RKO (cell line): ENCODE results near the gene MCOLN1.

ENCODE experiments used
- DNase-seq: peaks from one replicate; pipeline ENCODE4 v3.0.0-alpha.2; 2016; ENCODE audit warnings: low spot score

Gene MCOLN1

GRCh38 chr19:7544626-7545025 lies 22.2 kb downstream of the MCOLN1 start:
- no peak for DNase-seq

- DNase-seq: no peak
Measured at GRCh38 chr19:7545300-7545699, 22.9 kb downstream of the MCOLN1 start.

GRCh38 chr19:7545904-7546303 lies 23.5 kb downstream of the MCOLN1 start:
- no peak for DNase-seq

- no peak for DNase-seq
Measured at GRCh38 chr19:7547159-7547558, 24.7 kb downstream of the MCOLN1 start.

- no peak for DNase-seq
Measured at GRCh38 chr19:7549429-7550148, 27.2 kb downstream of the MCOLN1 start.

GRCh38 chr19:7550169-7550770 lies 27.8 kb downstream of the MCOLN1 start:
- no peak for DNase-seq

- DNase-seq: peak; percentile 50
Measured at GRCh38 chr19:7550987-7551761, 28.8 kb downstream of the MCOLN1 start.

GRCh38 chr19:7552781-7553180 lies 30.4 kb downstream of the MCOLN1 start:
- DNase-seq: no peak

- DNase-seq: no peak
Measured at GRCh38 chr19:7554565-7554964, 32.1 kb downstream of the MCOLN1 start.

- no peak for DNase-seq
Measured at GRCh38 chr19:7554990-7555864, 32.8 kb downstream of the MCOLN1 start.

- DNase-seq: no peak
Measured at GRCh38 chr19:7556696-7557315, 34.4 kb downstream of the MCOLN1 start.

GRCh38 chr19:7558667-7559066 lies 36.2 kb downstream of the MCOLN1 start:
- no peak for DNase-seq

- no peak for DNase-seq
Measured at GRCh38 chr19:7559102-7559501, 36.7 kb downstream of the MCOLN1 start.

GRCh38 chr19:7560255-7560654 lies 37.8 kb downstream of the MCOLN1 start:
- no peak for DNase-seq

GRCh38 chr19:7561325-7561724 lies 38.9 kb downstream of the MCOLN1 start:
- DNase-seq: no peak

- DNase-seq: peak; percentile 21
Measured at GRCh38 chr19:7562646-7563393, 40.4 kb downstream of the MCOLN1 start.

- no peak for DNase-seq
Measured at GRCh38 chr19:7564866-7565265, 42.4 kb downstream of the MCOLN1 start.

- DNase-seq: no peak
Measured at GRCh38 chr19:7565332-7565731, 42.9 kb downstream of the MCOLN1 start.

GRCh38 chr19:7570761-7571160 lies 48.3 kb downstream of the MCOLN1 start:
- DNase-seq: no peak

- peak; percentile 66 for DNase-seq
Measured at GRCh38 chr19:7575434-7576040, 53.1 kb downstream of the MCOLN1 start.
